Prostate gland (tissue), 2 donors: ENCODE measurements around the gene RNF113A.

Source experiments
- POLR2AphosphoS5 ChIP-seq: sonication (generic); formaldehyde crosslinking; IDR thresholded peaks from one replicate; pipeline ENCODE4 v1.6.1; 2017; ENCODE audit warnings: antibody characterized with exemption
- TF ChIP-seq, protein P1 (sequence below), 4 experiments: fragments of 200-600 bp in 2 of 4; fragments of 450-650 bp in 2 of 4; sonication (generic) in 2 of 4; IDR thresholded peaks; 1 replicate in 3 of 4; 2 replicates in 1 of 4; pipeline ENCODE4 v1.5.1; 2016 to 2019; ENCODE audit warnings: antibody characterized with exemption in 4 of 4, mild to moderate bottlenecking in 2 of 4, moderate library complexity in 2 of 4

DNA sequence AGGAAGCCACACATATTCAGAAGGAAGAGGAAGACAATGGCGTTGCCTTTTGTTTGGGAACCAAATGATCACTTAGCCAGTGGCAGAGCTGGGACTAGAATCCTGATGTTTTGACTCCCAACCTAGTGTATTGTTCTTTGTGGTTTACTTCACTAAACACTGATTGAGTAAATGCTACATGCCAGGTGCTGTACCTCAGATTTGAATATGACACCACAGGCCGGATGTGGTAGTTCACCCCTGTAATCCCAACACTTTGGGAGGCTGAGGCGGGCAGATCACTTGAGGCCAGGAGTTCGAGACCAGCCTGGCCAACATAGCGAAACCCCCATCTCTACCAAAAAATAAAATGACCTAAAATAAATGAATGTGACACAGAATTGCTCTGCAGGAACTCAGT lies 8.5 kb upstream of the RNF113A start:
- no peak for TF ChIP-seq POLR2AphosphoS5
- TF ChIP-seq, protein P1, sequence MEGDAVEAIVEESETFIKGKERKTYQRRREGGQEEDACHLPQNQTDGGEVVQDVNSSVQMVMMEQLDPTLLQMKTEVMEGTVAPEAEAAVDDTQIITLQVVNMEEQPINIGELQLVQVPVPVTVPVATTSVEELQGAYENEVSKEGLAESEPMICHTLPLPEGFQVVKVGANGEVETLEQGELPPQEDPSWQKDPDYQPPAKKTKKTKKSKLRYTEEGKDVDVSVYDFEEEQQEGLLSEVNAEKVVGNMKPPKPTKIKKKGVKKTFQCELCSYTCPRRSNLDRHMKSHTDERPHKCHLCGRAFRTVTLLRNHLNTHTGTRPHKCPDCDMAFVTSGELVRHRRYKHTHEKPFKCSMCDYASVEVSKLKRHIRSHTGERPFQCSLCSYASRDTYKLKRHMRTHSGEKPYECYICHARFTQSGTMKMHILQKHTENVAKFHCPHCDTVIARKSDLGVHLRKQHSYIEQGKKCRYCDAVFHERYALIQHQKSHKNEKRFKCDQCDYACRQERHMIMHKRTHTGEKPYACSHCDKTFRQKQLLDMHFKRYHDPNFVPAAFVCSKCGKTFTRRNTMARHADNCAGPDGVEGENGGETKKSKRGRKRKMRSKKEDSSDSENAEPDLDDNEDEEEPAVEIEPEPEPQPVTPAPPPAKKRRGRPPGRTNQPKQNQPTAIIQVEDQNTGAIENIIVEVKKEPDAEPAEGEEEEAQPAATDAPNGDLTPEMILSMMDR (IDR thresholded peaks at IDR 0.05), result no peak
